Spleen (tissue), 7 donors: ENCODE measurements around the gene FRMD4A.

Experiments
- CTCF ChIP-seq, 11 experiments: fragments of 200-600 bp in 7 of 11; fragments of 450-650 bp in 4 of 11; sonication (generic) in 4 of 11; IDR thresholded peaks in 8 of 11; conservative IDR thresholded peaks in 3 of 11; 1 replicate in 7 of 11; 2 replicates in 4 of 11; pipeline versions ENCODE4 v1.4.0 to v1.8.0; 2016 to 2021; ENCODE audit warnings: antibody characterized with exemption in 11 of 11, inconsistent platforms in 4 of 11, mild to moderate bottlenecking in 1 of 11
- POLR2AphosphoS5 ChIP-seq, 3 donors: sonication (generic); formaldehyde crosslinking; IDR thresholded peaks; one replicate each; pipeline ENCODE4 v1.5.1; 2017; ENCODE audit warnings: antibody characterized with exemption in 3 of 3
- donor health status: DM: no; HTN: no; CAD: no; lungs with moderate emphysema.
- donor health status: DM: no; HTN: no; CAD: no.
- donor health status: DM: no; HTN: no; CAD: no.

- TF ChIP-seq POLR2AphosphoS5 (IDR thresholded peaks at IDR 0.05), result no peak
- no peak for TF ChIP-seq CTCF (IDR thresholded peaks at IDR 0.05 in 8 of 11, conservative IDR thresholded peaks at IDR 0.05 in 3 of 11)
These were observed 54.5 kb downstream of the FRMD4A start for GRCh38 chr10:14276210-14276609.
